Natural killer cell (primary cell): ENCODE data around the gene TTC28. TPM values are rescaled to one million over a fixed set of nuclear protein-coding genes. Genes with fewer than 3 reads are reported as not detected.

ENCODE experiments used
- ATAC-seq, 3 donors: fragments of 150-1000 bp in 2 of 3; fragments of 200-7000 bp in 1 of 3; cut with Tn5 transposase; 1 replicate in 1 of 3; 2 replicates in 2 of 3; pipeline ENCODE4 v1.10.0; 2021; ENCODE audit warnings: mild to moderate bottlenecking in 2 of 3, moderate library complexity in 2 of 3
- DNase-seq, 2 donors: peaks; one replicate each; pipeline versions ENCODE4 v3.0.0 to v3.0.0-alpha.2; 2013 to 2021; ENCODE audit warnings: mixed read lengths in 1 of 2
- H3K27ac ChIP-seq: one replicate; pipeline ENCODE4 v1.5.1; 2013; ENCODE audit warnings: mild to moderate bottlenecking, low read length
- H3K27me3 ChIP-seq: one replicate; pipeline ENCODE4 v1.6.1; 2013; ENCODE audit warnings: low read length; ENCODE audit not compliant: control insufficient read depth, insufficient read depth
- H3K36me3 ChIP-seq: one replicate; pipeline ENCODE4 v1.6.1; 2013; ENCODE audit warnings: low read length; ENCODE audit not compliant: control insufficient read depth, insufficient read depth
- H3K4me1 ChIP-seq: one replicate; pipeline ENCODE4 v1.6.1; 2013; ENCODE audit warnings: low read length; ENCODE audit not compliant: control insufficient read depth, insufficient read depth
- H3K4me3 ChIP-seq: one replicate; pipeline ENCODE4 v1.5.1; 2013; ENCODE audit warnings: low read length
- H3K9me3 ChIP-seq: one replicate; pipeline ENCODE4 v1.6.1; 2013; ENCODE audit warnings: low read length; ENCODE audit not compliant: control insufficient read depth, insufficient read depth
- H3K27ac Mint-ChIP-seq, 2 donors: one replicate each; pipeline ENCODE4 v1.8.0; 2022; ENCODE audit warnings: mild to moderate bottlenecking in 2 of 2, mixed read lengths in 2 of 2, moderate library complexity in 1 of 2
- H3K27me3 Mint-ChIP-seq, 2 donors: one replicate each; pipeline ENCODE4 v1.8.0; 2022; ENCODE audit warnings: low read depth in 2 of 2, mixed read lengths in 2 of 2
- H3K36me3 Mint-ChIP-seq: one replicate; pipeline ENCODE4 v1.8.0; 2022; ENCODE audit warnings: mixed read lengths
- H3K4me1 Mint-ChIP-seq, 2 donors: one replicate each; pipeline ENCODE4 v1.8.0; 2022; ENCODE audit warnings: mixed read lengths in 2 of 2
- H3K4me3 Mint-ChIP-seq: one replicate; pipeline ENCODE4 v1.8.0; 2022; ENCODE audit warnings: mild to moderate bottlenecking, moderate library complexity, mixed read lengths
- H3K9me3 Mint-ChIP-seq, 2 donors: one replicate each; pipeline ENCODE4 v1.8.0; 2022; ENCODE audit warnings: mixed read lengths in 2 of 2
- WGBS: methylation state at CpG from one replicate; pipeline ENCODE4 v1.1.7; 2013; ENCODE audit warnings: missing lambda C conversion rate; ENCODE audit not compliant: insufficient coverage; 5-methylcytosine and 5-hydroxymethylcytosine counted together
- intact Hi-C: fragments of 100-400 bp; cut with micrococcal nuclease; formaldehyde crosslinking; loops from one replicate; pipeline ENCODE4 v1.14.2; 2022
- total RNA-seq, 4 donors: library from RNA; stranded (reverse); fragments of 120-200 nt in 1 of 4; gene quantifications; one replicate each; pipeline versions ENCODE4 v1.2.3 to v1.2.4, GENCODE V29; 2013 to 2022
- TF ChIP-seq, protein P1 (sequence below): fragments of 200-600 bp; IDR thresholded peaks from one replicate; pipeline ENCODE4 v1.8.0; 2022; ENCODE audit warnings: antibody characterized with exemption

The TTC28 gene
- total RNA-seq, 3 donors from 2014 or later (not counting 1 experiment from before 2014, with no cell fraction given) = 4.1 to 10.0 (median 8.6) TPM

DNA sequence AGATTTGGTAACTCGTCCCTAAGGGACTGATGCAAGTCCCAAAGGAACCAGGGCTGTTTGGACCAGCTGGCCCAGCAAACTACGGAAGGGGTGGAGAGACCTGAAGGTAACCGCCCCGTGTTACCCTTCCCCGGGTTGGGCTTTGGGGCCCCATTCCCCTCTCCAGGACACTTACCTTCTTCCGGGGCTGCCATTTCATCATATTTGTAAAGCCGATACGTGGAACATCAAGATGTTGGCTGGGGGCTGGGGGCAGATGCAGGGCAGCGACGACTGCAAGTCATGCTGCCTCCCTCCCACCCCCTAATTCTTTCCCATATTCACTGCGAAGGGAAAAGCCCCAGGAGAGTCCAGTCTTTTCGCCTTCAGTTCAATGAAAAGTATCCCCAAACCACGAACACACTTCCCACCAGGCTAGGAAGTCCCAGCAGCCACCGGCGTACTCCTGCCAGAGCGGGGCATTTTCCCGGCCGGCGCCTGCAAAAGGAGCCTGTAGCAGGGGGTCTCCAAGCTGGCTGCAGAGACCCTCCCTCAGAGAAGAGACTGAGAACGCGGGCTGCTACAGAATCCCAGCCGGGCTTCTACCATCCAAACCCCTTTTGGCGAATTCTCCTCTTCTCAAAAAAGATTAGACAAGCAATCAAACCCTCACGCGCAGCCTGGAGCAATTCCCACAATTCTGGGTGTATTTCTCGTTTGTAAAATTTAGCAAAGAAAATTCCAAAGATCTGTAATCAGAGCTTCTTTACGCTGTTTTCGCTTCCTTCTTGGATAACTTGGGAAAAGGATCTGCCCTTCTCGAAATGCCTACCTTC, 236.7 kb downstream of the TTC28 start:
- no peaks in the 10 kb centered on the region for H3K36me3 Mint-ChIP-seq
- peaks cover 10 to 14% of the 10 kb centered on the region in 2 donors for H3K4me1 Mint-ChIP-seq
- intact Hi-C loops = loop anchor here (5.0 to 10.0 kb wide), 2 partner anchors 421 to 558 kb away; no protein-coding TSS in a partner anchor
- H3K4me3 ChIP-seq = peak overlapping the region; percentile 52
- DNase-seq (peak in 1 of 2 donors; percentile 35), ATAC-seq (peak; percentile 33 to 36 (median 35))
- no peak overlapping the region for H3K27ac ChIP-seq
- no peaks in the 10 kb centered on the region for H3K9me3 ChIP-seq
- 2% methylated on average over 29 of the region's 29 CpGs for WGBS
- no peaks in the 10 kb centered on the region for H3K9me3 Mint-ChIP-seq
- H3K36me3 ChIP-seq = no peaks in the 10 kb centered on the region
- H3K4me1 ChIP-seq = peaks cover 16% of the 10 kb centered on the region
- peak overlapping the region; percentile 93 for H3K4me3 Mint-ChIP-seq
- H3K27me3 Mint-ChIP-seq = peaks cover 7% of the 10 kb centered on the region in 2 donors
- TF ChIP-seq, protein P1, sequence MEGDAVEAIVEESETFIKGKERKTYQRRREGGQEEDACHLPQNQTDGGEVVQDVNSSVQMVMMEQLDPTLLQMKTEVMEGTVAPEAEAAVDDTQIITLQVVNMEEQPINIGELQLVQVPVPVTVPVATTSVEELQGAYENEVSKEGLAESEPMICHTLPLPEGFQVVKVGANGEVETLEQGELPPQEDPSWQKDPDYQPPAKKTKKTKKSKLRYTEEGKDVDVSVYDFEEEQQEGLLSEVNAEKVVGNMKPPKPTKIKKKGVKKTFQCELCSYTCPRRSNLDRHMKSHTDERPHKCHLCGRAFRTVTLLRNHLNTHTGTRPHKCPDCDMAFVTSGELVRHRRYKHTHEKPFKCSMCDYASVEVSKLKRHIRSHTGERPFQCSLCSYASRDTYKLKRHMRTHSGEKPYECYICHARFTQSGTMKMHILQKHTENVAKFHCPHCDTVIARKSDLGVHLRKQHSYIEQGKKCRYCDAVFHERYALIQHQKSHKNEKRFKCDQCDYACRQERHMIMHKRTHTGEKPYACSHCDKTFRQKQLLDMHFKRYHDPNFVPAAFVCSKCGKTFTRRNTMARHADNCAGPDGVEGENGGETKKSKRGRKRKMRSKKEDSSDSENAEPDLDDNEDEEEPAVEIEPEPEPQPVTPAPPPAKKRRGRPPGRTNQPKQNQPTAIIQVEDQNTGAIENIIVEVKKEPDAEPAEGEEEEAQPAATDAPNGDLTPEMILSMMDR = no peak
- peak overlapping the region in 1 of 2 donors; percentile 40 for H3K27ac Mint-ChIP-seq
- H3K27me3 ChIP-seq = no peaks in the 10 kb centered on the region

DNA sequence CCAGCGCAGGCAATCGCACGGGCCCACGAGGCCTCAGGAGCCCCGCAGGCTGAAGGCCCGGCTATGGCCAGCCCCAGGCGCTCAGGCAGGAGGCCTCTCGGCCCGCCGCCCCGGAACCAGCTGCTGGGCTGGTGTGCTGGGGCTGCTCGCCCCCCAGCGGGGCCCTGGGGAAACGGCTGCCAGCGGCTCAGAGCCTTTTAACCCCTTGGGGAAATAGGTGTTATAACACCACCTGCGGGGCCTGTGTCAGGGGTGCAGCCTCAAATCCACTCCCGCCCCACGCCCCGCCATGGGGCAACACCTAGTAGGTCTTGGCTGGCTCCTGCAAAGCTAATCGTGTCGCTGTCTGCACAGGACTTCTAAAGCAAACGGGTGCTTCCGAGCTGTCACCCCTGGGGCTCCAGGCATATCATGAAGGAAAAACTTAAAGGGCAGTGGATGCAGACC, 237.4 kb downstream of the TTC28 start:
- no peaks in the 10 kb centered on the region for H3K9me3 Mint-ChIP-seq
- peak overlapping the region in 1 of 2 donors; percentile 40 for H3K27ac Mint-ChIP-seq
- H3K4me3 Mint-ChIP-seq = peak overlapping the region; percentile 93
- intact Hi-C loops = loop anchor here (5.0 to 10.0 kb wide), 2 partner anchors 420 to 557 kb away; no protein-coding TSS in a partner anchor
- peak; percentile 82 to 94 (median 89) for ATAC-seq
- Histone ChIP-seq H3K4me3 (peak overlapping the region; percentile 52), H3K9me3 (no peaks in the 10 kb centered on the region), H3K36me3 (no peaks in the 10 kb centered on the region), H3K27ac (no peak overlapping the region), H3K4me1 (peaks cover 16% of the 10 kb centered on the region), H3K27me3 (no peaks in the 10 kb centered on the region)
- 1% methylated on average over 23 of the region's 23 CpGs for WGBS
- TF ChIP-seq, protein P1 = peak; percentile 36
- peaks cover 10 to 14% of the 10 kb centered on the region in 2 donors for H3K4me1 Mint-ChIP-seq
- H3K27me3 Mint-ChIP-seq = peaks cover 7% of the 10 kb centered on the region in 2 donors
- H3K36me3 Mint-ChIP-seq = no peaks in the 10 kb centered on the region
- DNase-seq = peak; percentile 47 to 78

DNA sequence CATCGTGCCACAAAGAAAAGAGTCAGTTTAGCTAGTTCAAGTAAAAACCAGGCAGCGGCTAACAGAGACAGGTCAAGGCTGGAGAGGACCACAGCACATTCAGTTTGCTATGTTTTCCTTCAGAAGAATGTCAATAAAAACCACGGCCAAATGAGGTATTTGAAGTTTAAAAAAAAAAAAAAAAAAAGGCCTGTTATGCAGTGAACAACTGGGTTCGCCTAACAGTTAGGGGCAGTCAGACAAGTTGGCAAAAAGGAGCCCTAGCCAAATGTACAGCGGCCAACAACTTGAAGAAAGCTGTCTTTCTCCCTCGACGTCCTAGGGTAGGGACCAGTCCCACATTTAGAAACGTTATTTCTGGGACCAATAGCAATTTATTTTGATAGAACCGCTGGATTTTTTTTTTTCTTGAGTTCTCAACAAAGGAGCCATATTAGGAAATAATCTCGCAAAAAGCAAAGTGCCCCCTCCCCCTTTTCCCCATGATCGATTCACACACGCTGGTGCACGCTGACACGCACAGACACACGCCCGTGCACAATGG, 237.8 kb downstream of the TTC28 start:
- peak overlapping the region; percentile 52 for H3K4me3 ChIP-seq
- DNase-seq = no peak
- Mint-ChIP-seq H3K4me3 (peak overlapping the region; percentile 47), H3K27me3 (peaks cover 7% of the 10 kb centered on the region in 2 donors), H3K36me3 (no peaks in the 10 kb centered on the region), H3K9me3 (no peaks in the 10 kb centered on the region), H3K27ac (peak overlapping the region in 1 of 2 donors; percentile 40), H3K4me1 (peaks cover 10 to 14% of the 10 kb centered on the region in 2 donors)
- H3K9me3 ChIP-seq = no peaks in the 10 kb centered on the region
- H3K27me3 ChIP-seq = no peaks in the 10 kb centered on the region
- no peaks in the 10 kb centered on the region for H3K36me3 ChIP-seq
- WGBS = 25% methylated on average over 16 of the region's 16 CpGs
- peaks cover 16% of the 10 kb centered on the region for H3K4me1 ChIP-seq
- H3K27ac ChIP-seq = no peak overlapping the region
- intact Hi-C loops = loop anchor here (5.0 to 10.0 kb wide), 2 partner anchors 419 to 557 kb away; no protein-coding TSS in a partner anchor
- ATAC-seq = no peak
- TF ChIP-seq, protein P1 = no peak
